ENCODE data around the gene TPSB2.

DNA sequence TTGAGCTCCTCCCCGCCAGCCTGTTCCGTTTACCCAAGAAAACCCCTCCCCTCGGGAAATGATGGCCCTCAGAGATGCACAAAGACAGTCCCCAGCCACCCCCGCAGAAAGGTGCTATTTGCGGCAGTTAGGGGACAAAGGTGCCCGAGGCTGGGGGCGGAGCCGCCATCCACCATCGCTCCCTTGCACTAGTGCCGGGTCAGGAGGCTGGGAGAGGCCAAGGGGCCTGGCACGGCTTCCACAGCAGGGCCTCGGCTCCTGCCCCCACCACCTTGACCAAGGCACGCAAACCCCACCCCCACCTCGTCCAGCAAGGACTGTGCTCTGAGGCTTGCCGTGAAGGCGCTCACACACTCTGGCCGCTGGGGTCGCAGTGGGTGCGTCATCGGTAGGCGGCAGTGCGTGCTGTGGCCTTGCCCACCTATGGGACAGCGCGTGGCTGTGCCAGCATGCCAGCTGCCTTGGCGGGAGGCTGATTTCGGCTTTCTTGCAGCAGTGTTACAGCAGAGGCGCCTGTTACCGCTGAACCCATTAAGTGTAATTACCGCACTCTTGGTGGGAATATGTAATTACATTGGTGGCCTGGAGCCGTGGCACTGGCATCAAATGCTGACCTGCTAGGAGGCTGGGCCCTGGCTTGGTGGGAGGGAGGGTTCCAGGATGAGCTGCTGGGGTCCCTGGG lies 36.7 kb downstream of the TPSB2 start:
- TF ChIP-seq CTCF (IDR thresholded peaks at IDR 0.05) (no peak), POLR2A (IDR thresholded peaks at IDR 0.05) (no peak)
